ENCODE measurements around the gene RANBP3L. TPM values are rescaled to one million over a fixed set of nuclear protein-coding genes. Genes with fewer than 3 reads are reported as not detected.

The RANBP3L gene
- total RNA-seq, 2 donors from 2014 or later: 17.7 to 21.2 TPM

DNA sequence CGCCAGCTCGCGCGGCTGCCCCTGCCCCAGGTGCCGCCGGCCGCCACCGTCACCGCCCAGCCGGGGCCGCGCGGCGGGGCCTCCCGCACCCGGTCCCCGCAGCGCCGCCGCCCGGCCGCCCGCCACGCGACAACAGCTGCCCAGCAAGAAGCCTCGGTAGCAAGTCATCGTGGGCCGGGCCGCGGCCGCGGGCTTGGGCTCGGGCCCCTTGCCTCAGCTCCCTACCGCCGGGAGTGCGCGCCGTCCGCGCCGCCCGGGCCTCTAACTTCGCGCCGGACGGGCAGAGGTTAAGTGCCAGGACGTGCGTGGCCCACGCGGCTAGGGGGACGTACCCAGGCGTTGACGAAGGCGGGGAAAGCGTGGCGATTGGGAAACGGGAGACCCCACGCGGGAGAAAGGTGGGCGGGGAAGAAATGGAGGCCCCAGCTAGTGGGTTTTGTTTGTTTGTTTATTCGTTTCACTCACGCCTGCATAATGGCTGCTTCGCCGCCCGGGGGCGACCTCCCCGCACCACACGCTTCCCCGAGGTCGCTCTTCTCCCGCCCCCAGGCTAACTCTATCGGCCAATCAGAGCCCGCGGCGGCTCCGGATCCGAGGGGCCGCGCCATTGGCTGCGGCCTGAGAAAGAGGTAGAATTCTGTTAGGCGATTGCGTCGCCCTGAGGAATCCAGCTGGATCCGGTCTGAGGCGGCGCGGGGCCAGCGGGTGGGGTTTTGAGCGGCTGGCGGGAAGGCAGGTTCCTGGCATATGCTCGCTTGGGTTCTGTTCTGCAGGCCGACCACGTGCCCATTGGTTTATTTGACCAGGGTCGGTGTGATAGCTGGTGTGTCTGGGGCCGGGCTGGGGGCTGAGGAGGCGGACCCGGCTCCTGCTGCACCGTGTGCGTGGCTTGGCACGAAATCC lies 59.8 kb downstream of the RANBP3L start, which contains the start of gene NADK2:
TSS of gene NADK2 (minus strand) at position 295 of the 903 bp plus-strand sequence. CDS start at position 168, 127 bp downstream.
- peaks cover 6% of the 10 kb centered on the region for H3K4me1 ChIP-seq (replicated peaks)
- H3K27me3 ChIP-seq (replicated peaks; ENCODE audit: insufficient read depth): no peaks in the 10 kb centered on the region
- TF ChIP-seq, protein P1, sequence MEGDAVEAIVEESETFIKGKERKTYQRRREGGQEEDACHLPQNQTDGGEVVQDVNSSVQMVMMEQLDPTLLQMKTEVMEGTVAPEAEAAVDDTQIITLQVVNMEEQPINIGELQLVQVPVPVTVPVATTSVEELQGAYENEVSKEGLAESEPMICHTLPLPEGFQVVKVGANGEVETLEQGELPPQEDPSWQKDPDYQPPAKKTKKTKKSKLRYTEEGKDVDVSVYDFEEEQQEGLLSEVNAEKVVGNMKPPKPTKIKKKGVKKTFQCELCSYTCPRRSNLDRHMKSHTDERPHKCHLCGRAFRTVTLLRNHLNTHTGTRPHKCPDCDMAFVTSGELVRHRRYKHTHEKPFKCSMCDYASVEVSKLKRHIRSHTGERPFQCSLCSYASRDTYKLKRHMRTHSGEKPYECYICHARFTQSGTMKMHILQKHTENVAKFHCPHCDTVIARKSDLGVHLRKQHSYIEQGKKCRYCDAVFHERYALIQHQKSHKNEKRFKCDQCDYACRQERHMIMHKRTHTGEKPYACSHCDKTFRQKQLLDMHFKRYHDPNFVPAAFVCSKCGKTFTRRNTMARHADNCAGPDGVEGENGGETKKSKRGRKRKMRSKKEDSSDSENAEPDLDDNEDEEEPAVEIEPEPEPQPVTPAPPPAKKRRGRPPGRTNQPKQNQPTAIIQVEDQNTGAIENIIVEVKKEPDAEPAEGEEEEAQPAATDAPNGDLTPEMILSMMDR (IDR thresholded peaks at IDR 0.05): peak in 3 of 4 experiments; percentile 69 to 85 (median 78)
- peak; percentile 89 for TF ChIP-seq POLR2A (IDR thresholded peaks at IDR 0.05)
- TF ChIP-seq POLR2AphosphoS5 (IDR thresholded peaks at IDR 0.05): peak; percentile 91
- intact Hi-C loops (cut with DNase I): loop anchor here (2.0 to 5.0 kb wide), 3 partner anchors 63 to 155 kb away; partner anchors contain the start of genes LMBRD2 and SKP2
- no peaks in the 10 kb centered on the region for H3K36me3 ChIP-seq
- peak within 1 kb of the TSS; percentile 77 to 81 for H3K4me3 ChIP-seq
- WGBS: under 1% methylated on average over 45 of the region's 100 CpGs
- H3K9me3 ChIP-seq: no peaks in the 10 kb centered on the region
- peak; percentile 95 for DNase-seq (ENCODE audit: low spot score)
- H3K27ac ChIP-seq: peak within 1 kb of the TSS; percentile 96 to 98

DNA sequence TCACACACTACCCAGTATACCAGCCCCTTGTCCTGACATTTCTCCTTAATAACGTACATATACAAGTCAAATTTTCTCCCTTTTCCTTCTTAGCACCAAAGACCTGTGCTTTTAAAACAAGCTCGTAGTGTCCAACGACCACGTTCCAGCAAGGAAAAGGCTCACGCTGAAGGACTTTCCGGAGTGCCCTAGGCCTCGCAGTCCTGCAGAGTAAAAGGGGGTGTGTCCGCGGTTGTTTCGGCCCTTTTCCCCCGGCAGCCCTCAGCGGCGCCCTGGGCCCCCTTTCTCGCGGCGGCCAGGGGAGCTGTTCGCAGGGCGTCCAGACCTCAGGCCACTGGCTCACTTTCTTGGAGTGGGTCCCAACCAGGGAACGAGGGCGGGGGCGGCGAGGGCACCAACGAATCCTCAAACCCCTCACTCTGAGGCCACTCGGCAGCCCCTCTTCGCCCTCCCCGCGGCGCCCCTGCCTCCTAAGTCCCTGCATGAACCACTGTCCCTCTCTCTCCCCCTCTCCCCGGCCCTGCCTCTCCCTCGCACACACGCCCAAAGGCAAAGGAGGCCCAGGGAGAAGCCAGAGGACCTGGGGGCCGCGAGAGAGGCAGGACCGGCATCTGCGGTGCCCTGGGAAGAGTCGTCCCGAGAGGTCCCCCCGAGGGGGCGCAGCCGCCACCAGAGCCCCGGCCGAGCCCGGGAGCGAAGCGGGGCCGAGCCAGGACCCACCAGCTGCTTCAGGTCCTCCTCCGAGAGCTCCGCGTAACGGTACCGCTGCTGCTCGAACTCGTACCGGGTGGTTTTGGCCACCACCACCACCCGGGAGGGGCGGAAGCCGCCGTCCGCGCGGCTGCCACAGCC lies 60.7 kb downstream of the RANBP3L start:
- peaks cover 6% of the 10 kb centered on the region for H3K4me1 ChIP-seq (replicated peaks)
- H3K27me3 ChIP-seq (replicated peaks; ENCODE audit: insufficient read depth): no peaks in the 10 kb centered on the region
- intact Hi-C loops (cut with DNase I): loop anchor here (5.0 kb wide), 2 partner anchors 89 to 156 kb away; partner anchors contain the start of genes LMBRD2 and SKP2
- peak overlapping the region; percentile 96 to 98 for H3K27ac ChIP-seq
- under 1% methylated on average over 27 of the region's 61 CpGs for WGBS
- peak; percentile 49 for DNase-seq (ENCODE audit: low spot score)
- TF ChIP-seq POLR2A (IDR thresholded peaks at IDR 0.05): peak; percentile 26
- no peak for TF ChIP-seq POLR2AphosphoS5 (IDR thresholded peaks at IDR 0.05)
- no peaks in the 10 kb centered on the region for H3K36me3 ChIP-seq
- no peaks in the 10 kb centered on the region for H3K9me3 ChIP-seq
- peak overlapping the region; percentile 77 to 81 for H3K4me3 ChIP-seq

DNA sequence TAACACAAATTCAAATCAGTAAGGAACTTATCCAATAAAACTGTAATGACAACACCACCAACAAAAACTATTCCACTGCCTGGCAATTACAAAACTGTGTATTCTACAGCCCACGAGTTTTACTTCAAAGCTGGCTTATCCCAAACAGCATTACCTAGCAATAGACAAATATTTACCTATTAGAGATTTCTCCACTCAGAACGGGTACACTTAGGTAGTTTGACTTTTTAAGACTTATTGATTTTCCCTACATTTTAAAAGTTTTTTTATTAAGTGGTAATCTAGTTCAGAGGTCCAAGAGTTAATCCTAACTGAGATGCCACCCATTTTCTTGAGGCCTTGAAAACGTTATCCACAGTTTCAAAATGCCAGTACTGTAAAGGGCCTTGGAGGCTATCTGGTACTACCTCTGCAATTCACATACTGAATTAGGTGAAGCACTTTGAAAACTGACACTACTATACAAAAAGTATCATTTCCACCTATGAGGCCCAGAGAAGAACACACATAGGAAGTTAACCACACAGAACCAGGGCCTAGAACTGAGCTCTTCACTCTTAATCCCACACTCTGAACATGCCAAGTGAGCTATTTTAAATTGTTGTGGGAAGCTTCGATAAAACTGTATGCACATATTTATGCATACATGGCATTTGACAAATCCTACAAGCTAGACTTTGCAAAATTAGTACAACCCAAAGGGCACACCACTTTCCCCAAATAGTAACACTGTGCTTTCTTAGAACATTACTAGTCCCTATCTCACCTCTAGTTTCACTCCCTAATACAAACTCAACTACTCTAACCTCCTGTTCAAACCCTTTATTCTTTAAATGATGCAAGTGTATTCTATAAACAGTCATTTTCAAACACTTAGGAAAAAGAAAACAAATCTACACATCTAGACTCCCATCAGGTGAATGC lies 62.1 kb downstream of the RANBP3L start:
- Histone ChIP-seq H3K36me3 (no peaks in the 10 kb centered on the region), H3K27ac (peak overlapping the region; percentile 41 to 98), H3K4me3 (no peak overlapping the region), H3K9me3 (no peaks in the 10 kb centered on the region), H3K4me1 (replicated peaks) (peaks cover 6% of the 10 kb centered on the region), H3K27me3 (replicated peaks; ENCODE audit: insufficient read depth) (no peaks in the 10 kb centered on the region)
- no peak for DNase-seq (ENCODE audit: low spot score)
- TF ChIP-seq, protein P1 (IDR thresholded peaks at IDR 0.05): no peak
- no peak for TF ChIP-seq POLR2A (IDR thresholded peaks at IDR 0.05)
- TF ChIP-seq POLR2AphosphoS5 (IDR thresholded peaks at IDR 0.05): peak; percentile 13
- intact Hi-C loops (cut with DNase I): loop anchor here (5.0 kb wide), 2 partner anchors 87 to 158 kb away; partner anchors contain the start of genes LMBRD2 and SKP2
- 27% methylated on average over 4 of the region's 4 CpGs for WGBS

DNA sequence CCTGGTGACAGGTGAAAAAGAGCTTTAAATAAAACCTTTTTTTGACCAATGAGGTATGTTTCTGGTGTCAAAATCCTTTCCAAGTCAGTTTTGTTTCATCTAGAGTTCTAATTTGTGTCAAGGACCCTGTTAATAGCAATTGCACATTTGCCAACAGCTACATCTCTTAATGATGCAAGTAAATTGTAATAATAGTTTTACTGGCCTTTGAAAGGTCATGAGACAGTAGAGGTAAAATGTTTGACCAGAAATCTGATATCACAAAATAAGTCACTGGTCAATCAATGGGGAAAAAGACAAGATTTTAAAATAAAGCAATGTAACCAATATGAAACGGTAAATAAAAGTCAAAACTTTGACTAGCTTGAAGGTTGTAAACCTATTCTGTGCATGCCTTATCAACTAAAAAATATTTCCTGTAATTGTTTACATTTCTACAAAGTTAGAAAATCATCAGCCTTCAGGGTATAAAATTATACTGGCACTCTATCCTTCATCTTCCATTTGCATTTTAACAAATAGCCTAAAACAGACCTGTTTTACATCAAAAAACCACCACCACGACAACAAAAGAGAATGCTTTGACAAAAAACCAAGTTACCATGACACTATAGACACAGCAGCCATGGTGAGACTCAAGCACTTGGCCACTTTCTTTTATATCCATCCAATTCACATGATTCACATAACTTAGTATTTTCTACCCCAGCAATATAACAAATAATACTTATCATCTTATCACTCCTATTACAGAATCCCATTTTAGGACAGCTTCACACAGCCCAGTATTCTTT lies 63.0 kb downstream of the RANBP3L start:
- H3K27ac ChIP-seq: peak overlapping the region; percentile 41 to 98
- H3K4me1 ChIP-seq (replicated peaks): peaks cover 6% of the 10 kb centered on the region
- TF ChIP-seq, protein P1 (IDR thresholded peaks at IDR 0.05): no peak
- TF ChIP-seq POLR2AphosphoS5 (IDR thresholded peaks at IDR 0.05): no peak
- no peak for TF ChIP-seq POLR2A (IDR thresholded peaks at IDR 0.05)
- DNase-seq (ENCODE audit: low spot score): no peak
- no peaks in the 10 kb centered on the region for H3K27me3 ChIP-seq (replicated peaks; ENCODE audit: insufficient read depth)
- no peaks in the 10 kb centered on the region for H3K36me3 ChIP-seq
- intact Hi-C loops (cut with DNase I): no loop called here
- no peaks in the 10 kb centered on the region for H3K9me3 ChIP-seq
- 60% methylated on average over 2 of the region's 2 CpGs for WGBS
- H3K4me3 ChIP-seq: no peak overlapping the region

Data from prostate gland (tissue), 2 donors.